Measurements from ENCODE around the gene TANGO6. TPM values are rescaled to one million over a fixed set of nuclear protein-coding genes. Genes with fewer than 3 reads are reported as not detected.

TANGO6 gene
- total and polyA plus RNA-seq, 7 donors = 5.3 to 16.2 (median 12.5) TPM

DNA sequence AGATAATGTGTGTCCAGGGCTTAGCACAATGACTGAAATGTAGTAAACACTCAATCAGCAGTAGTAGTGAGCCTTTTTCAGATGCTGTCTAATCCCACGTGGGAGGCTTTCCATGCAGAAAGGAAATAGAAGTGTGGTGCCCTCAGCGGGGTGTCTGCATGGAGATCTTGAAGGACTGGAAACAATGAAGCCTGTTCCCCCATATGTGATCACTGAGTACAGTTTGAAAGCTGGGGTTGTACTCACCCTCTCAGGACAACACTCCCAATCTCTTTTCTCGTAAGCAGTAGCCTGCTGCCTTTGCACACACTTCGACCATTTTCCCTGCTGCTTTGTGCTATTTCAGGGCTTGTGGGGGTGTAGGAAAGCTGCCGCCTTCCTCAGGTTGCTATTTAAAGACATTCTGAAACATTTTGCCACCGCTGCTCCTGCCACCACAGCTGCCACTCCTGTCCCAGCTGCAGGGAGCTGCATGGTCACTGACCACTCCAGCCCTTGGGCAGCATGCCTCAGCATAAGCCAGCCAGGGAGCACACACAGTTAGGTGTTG, 221.5 kb downstream of the TANGO6 start:
- peak; percentile 87 to 91 (median 89) for ATAC-seq
- no peaks in the 10 kb centered on the region for H3K36me3 ChIP-seq (ENCODE audit: insufficient read depth in 1 of 2, low read depth in 1 of 2)
- H3K27ac ChIP-seq = peak overlapping the region; percentile 82
- no peaks in the 10 kb centered on the region for H3K9me3 ChIP-seq
- peak; percentile 38 to 81 for DNase-seq
- H3K4me1 ChIP-seq = peaks cover 25% of the 10 kb centered on the region
- WGBS, 3 donors = 18 to 21% (median 19%) methylated on average over 6 of the region's 6 CpGs
- no peaks in the 10 kb centered on the region for H3K27me3 ChIP-seq (ENCODE audit: insufficient read depth in 3 of 3, low read length in 2 of 3)
- intact Hi-C loops (cut with DNase I) = loop anchor here in 1 of 2 donors (5.0 kb wide), 1 partner anchor 37 kb away; no protein-coding TSS in a partner anchor
- peak overlapping the region; percentile 27 for H3K4me3 ChIP-seq
- TF ChIP-seq, protein P1, sequence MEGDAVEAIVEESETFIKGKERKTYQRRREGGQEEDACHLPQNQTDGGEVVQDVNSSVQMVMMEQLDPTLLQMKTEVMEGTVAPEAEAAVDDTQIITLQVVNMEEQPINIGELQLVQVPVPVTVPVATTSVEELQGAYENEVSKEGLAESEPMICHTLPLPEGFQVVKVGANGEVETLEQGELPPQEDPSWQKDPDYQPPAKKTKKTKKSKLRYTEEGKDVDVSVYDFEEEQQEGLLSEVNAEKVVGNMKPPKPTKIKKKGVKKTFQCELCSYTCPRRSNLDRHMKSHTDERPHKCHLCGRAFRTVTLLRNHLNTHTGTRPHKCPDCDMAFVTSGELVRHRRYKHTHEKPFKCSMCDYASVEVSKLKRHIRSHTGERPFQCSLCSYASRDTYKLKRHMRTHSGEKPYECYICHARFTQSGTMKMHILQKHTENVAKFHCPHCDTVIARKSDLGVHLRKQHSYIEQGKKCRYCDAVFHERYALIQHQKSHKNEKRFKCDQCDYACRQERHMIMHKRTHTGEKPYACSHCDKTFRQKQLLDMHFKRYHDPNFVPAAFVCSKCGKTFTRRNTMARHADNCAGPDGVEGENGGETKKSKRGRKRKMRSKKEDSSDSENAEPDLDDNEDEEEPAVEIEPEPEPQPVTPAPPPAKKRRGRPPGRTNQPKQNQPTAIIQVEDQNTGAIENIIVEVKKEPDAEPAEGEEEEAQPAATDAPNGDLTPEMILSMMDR (IDR thresholded peaks at IDR 0.05) = no peak

DNA sequence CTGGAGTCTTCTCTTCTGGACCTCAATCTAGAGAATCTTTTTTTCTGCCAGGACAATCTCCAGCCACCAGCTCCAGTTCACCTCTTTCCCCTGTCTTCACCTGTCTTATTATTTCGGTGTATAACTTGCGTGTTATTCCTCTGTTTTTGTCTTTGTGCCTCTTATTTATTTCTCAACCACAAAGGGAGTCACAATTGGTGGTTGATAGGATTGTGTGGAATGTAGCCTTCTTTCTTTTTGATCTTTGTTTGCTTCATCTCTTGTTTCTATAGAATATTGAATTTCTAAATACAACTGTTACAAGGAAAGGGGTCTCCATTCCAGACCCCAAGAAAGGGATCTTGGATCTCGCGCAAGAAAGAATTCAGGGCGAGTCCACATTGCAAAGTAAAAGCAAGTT, 226.2 kb downstream of the TANGO6 start:
- H3K4me3 ChIP-seq = no peak overlapping the region
- H3K4me1 ChIP-seq = peaks cover 13% of the 10 kb centered on the region
- intact Hi-C loops (cut with DNase I) = loop anchor here in 1 of 2 donors (5.0 kb wide), 1 partner anchor 33 kb away; no protein-coding TSS in a partner anchor
- H3K27me3 ChIP-seq (ENCODE audit: insufficient read depth in 3 of 3, low read length in 2 of 3) = no peaks in the 10 kb centered on the region
- no peak for ATAC-seq
- TF ChIP-seq, protein P1 (IDR thresholded peaks at IDR 0.05) = no peak
- H3K9me3 ChIP-seq = no peaks in the 10 kb centered on the region
- H3K36me3 ChIP-seq (ENCODE audit: insufficient read depth in 1 of 2, low read depth in 1 of 2) = no peaks in the 10 kb centered on the region
- no peak overlapping the region for H3K27ac ChIP-seq
- WGBS, 3 donors = 95 to 99% (median 98%) methylated on average over 5 of the region's 5 CpGs
- no peak for DNase-seq

DNA sequence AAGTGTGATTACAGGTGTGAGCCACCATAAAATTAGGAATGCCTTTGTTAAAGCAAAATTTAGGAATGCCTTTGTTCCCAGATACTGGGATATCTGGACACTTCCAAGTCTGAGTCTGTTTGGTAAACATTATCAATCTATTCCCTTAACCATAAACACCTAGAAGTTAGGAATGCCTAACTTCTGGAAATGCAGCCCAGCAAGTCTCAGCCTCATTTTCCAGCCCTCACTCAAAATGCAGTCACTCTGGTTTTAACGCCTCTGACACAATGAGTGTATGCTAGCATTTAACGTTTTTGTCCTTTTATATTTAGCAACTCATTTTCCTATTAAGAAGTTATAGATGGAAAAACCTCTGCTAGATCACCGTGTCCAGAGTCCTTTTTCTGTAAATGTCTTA, 227.7 kb downstream of the TANGO6 start:
- 75 to 79% (median 77%) methylated on average over 3 of the region's 3 CpGs for WGBS, 3 donors
- H3K36me3 ChIP-seq (ENCODE audit: insufficient read depth in 1 of 2, low read depth in 1 of 2) = no peaks in the 10 kb centered on the region
- ATAC-seq (no peak), DNase-seq (no peak)
- H3K9me3 ChIP-seq = no peaks in the 10 kb centered on the region
- intact Hi-C loops (cut with DNase I) = no loop called here
- TF ChIP-seq, protein P1 (IDR thresholded peaks at IDR 0.05) = no peak
- H3K4me1 ChIP-seq = peaks cover under 1% of the 10 kb centered on the region
- H3K27me3 ChIP-seq (ENCODE audit: insufficient read depth in 3 of 3, low read length in 2 of 3) = no peaks in the 10 kb centered on the region
- no peak overlapping the region for H3K4me3 ChIP-seq
- no peak overlapping the region for H3K27ac ChIP-seq

DNA sequence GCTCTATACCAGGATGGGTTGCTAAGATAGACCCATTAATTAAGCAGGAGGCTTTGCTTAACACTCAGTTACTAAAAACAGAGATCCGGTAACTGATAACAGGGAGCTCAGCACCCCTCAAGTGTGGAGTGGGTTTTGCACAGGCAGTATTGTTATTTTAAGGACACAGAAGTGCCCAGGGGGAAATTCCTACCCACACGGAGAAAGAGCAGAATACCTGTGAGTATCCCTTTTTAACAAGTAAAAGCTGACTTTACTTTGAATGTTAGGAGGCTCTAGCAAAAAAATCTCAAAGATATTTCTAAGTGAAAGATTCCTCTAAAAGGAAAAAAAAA, 229.3 kb downstream of the TANGO6 start:
- 63 to 72% (median 65%) methylated on average over 2 of the region's 2 CpGs for WGBS, 3 donors
- H3K4me3 ChIP-seq = no peak overlapping the region
- H3K4me1 ChIP-seq = no peaks in the 10 kb centered on the region
- DNase-seq (no peak), ATAC-seq (no peak)
- H3K27ac ChIP-seq = no peak overlapping the region
- no peaks in the 10 kb centered on the region for H3K36me3 ChIP-seq (ENCODE audit: insufficient read depth in 1 of 2, low read depth in 1 of 2)
- intact Hi-C loops (cut with DNase I) = no loop called here
- TF ChIP-seq, protein P1 (IDR thresholded peaks at IDR 0.05) = no peak
- H3K27me3 ChIP-seq (ENCODE audit: insufficient read depth in 3 of 3, low read length in 2 of 3) = no peaks in the 10 kb centered on the region
- H3K9me3 ChIP-seq = no peaks in the 10 kb centered on the region

DNA sequence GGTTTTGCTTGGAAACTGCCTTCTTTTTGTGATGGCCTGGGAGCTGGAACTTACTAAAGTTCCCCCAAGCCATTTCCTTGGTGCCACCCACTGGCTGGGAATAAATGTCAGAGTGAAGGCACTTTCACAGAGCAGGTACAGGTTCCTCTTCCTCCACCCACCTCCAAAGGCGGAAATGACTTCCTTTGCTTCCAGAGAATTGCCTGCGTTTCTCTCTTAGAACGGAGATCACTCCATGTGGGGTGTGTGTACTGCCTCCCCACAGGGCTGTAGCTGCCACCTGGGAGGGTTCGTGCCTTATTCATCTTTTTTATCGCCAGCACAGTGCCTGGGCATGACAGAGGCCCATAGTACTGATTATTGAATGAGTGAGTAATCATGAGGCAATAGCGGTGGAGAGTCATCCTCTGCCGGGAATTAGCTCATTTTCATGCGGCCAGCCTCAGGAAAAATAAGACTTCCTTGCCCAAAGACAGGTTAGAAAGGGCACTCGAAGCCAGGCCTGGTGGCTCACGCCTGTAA, 229.9 kb downstream of the TANGO6 start:
- no peak overlapping the region for H3K4me3 ChIP-seq
- no peaks in the 10 kb centered on the region for H3K9me3 ChIP-seq
- TF ChIP-seq, protein P1 (IDR thresholded peaks at IDR 0.05) = no peak
- 78 to 82% (median 79%) methylated on average over 10 of the region's 10 CpGs for WGBS, 3 donors
- H3K36me3 ChIP-seq (ENCODE audit: insufficient read depth in 1 of 2, low read depth in 1 of 2) = no peaks in the 10 kb centered on the region
- ATAC-seq = no peak
- H3K27ac ChIP-seq = no peak overlapping the region
- no peak for DNase-seq
- H3K4me1 ChIP-seq = no peaks in the 10 kb centered on the region
- H3K27me3 ChIP-seq (ENCODE audit: insufficient read depth in 3 of 3, low read length in 2 of 3) = no peaks in the 10 kb centered on the region
- intact Hi-C loops (cut with DNase I) = no loop called here
